ENCODE results near the gene GATA1. TPM values are rescaled to one million over a fixed set of nuclear protein-coding genes. Genes with fewer than 3 reads are reported as not detected.
"Not testable (repeated sequence)": the region's sequence is repeated elsewhere in the genome, so short reads cannot be mapped to it uniquely, and the experiment has no call there.

Gene GATA1
- total RNA-seq, 1 experiment from 2014 or later = not detected

GRCh38 chrX:48814722-48815121 lies 28.3 kb downstream of the GATA1 start:
- no peak for DNase-seq (ENCODE audit: low read depth)

- DNase-seq (ENCODE audit: low read depth) = no peak
Measured at GRCh38 chrX:48815266-48815665, 28.9 kb downstream of the GATA1 start.

GRCh38 chrX:48816014-48816810 lies 29.8 kb downstream of the GATA1 start:
- DNase-seq (ENCODE audit: low read depth) = no peak

- DNase-seq (ENCODE audit: low read depth) = no peak
Measured at GRCh38 chrX:48818098-48818497, 31.7 kb downstream of the GATA1 start.

- no peak for DNase-seq (ENCODE audit: low read depth)
Measured at GRCh38 chrX:48818866-48819265, 32.5 kb downstream of the GATA1 start.

- DNase-seq (ENCODE audit: low read depth) = not testable (repeated sequence)
Measured at GRCh38 chrX:48819394-48819793, 33.0 kb downstream of the GATA1 start.

GRCh38 chrX:48823053-48823452 lies 36.7 kb downstream of the GATA1 start:
- DNase-seq (ENCODE audit: low read depth) = no peak

GRCh38 chrX:48824066-48824465 lies 37.7 kb downstream of the GATA1 start:
- no peak for DNase-seq (ENCODE audit: low read depth)

- DNase-seq (ENCODE audit: low read depth) = no peak
Measured at GRCh38 chrX:48826135-48826875, 39.9 kb downstream of the GATA1 start, which contains the start of gene ERAS. Gene ERAS (plus strand): TSS chrX:48826513. CDS start chrX:48829124, 2,611 bp downstream.

GRCh38 chrX:48826876-48827653 lies 40.7 kb downstream of the GATA1 start:
- no peak for DNase-seq (ENCODE audit: low read depth)

- DNase-seq (ENCODE audit: low read depth) = no peak
Measured at GRCh38 chrX:48827654-48827968, 41.2 kb downstream of the GATA1 start.

- no peak for DNase-seq (ENCODE audit: low read depth)
Measured at GRCh38 chrX:48829016-48829735, 42.8 kb downstream of the GATA1 start.

GRCh38 chrX:48831136-48831908 lies 44.9 kb downstream of the GATA1 start:
- DNase-seq (ENCODE audit: low read depth) = no peak

GRCh38 chrX:48831909-48832291 lies 45.5 kb downstream of the GATA1 start:
- no peak for DNase-seq (ENCODE audit: low read depth)

- peak; percentile 6 for DNase-seq (ENCODE audit: low read depth)
Measured at GRCh38 chrX:48833542-48834138, 47.2 kb downstream of the GATA1 start.

- peak; percentile 3 for DNase-seq (ENCODE audit: low read depth)
Measured at GRCh38 chrX:48834383-48834709, 48.0 kb downstream of the GATA1 start.

GRCh38 chrX:48835524-48836329 lies 49.3 kb downstream of the GATA1 start, which contains the start of gene PCSK1N:
Gene PCSK1N (minus strand): TSS chrX:48835610. CDS start chrX:48835532, 78 bp downstream.
- peak; percentile 62 for DNase-seq (ENCODE audit: low read depth)

- DNase-seq (ENCODE audit: low read depth) = no peak
Measured at GRCh38 chrX:48839686-48840085, 53.3 kb downstream of the GATA1 start.

Measured in M059J (cell line).